ENCODE data around the gene VPS33B. TPM values are rescaled to one million over a fixed set of nuclear protein-coding genes. Genes with fewer than 3 reads are reported as not detected.

Gene VPS33B
- total RNA-seq, 2 experiments from 2014 or later, result 22.8 to 25.9 TPM

DNA sequence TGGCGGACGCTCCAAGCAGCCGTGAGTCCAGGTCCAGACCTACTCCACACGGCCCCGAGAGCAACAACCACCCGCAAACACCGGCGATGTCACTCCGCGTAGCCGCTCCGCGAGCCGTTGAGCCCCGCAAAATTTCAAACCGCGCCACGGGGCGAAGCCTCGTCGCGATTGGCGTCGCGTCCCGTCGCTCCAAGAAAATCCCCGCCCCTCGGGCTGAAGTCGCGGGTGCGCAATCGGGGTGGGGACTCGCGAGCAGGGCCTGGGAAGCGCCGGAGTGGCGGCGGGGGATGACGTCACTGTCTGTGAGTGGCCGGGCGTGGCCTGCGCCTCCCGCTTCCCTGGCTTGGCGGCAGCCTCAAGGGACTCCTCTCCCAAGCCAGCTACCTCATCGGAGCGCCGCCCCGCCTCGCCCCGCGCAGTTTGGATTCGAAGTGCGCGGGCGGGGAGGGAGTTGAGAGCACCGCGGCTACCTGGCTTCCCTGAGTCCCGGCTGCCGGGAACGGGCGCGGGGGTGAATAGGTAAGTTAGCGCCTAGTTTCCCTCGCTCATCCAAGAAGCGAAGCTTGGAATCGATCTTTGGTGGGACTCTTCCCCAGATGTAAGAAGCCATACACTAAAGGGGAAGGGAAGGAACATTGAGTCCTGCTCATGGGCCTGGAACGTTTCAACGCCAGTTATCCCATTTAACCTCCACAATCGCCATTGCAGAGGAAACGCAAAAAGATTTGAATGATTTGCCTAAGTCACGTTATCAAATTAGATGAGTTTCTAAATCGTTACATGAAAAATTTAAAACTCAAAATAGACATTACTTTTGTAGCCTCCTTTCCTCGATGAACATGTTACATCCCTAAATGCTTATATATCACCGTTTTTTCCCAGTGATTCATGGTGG is 27.7 kb downstream of the VPS33B start, which contains the start of gene PRC1:
Gene PRC1 (minus strand): TSS at position 119 of the 895 bp plus-strand sequence. CDS start 118 bp downstream, at position 1.
- intact Hi-C loops (cut with DNase I, micrococcal nuclease), result loop anchor here (1.0 to 5.0 kb wide), 5 partner anchors 28 to 334 kb away; partner anchors contain the start of genes UNC45A (in 2 of the 2) and VPS33B (in 2 of the 2)
- peak; percentile 99 for ATAC-seq
- Mint-ChIP-seq H3K27me3 (no peaks in the 10 kb centered on the region), H3K4me3 (peak within 1 kb of the TSS; percentile 99), H3K4me1 (peaks cover 19% of the 10 kb centered on the region), H3K27ac (peak within 1 kb of the TSS; percentile 100), H3K36me3 (ENCODE audit: low read depth) (peaks cover 35% of the 10 kb centered on the region), H3K9me3 (ENCODE audit: low read depth) (no peaks in the 10 kb centered on the region)
- DNase-seq, result peak; percentile 99
- ChIA-PET POLR2A (interaction anchor here (0.7 to 1.0 kb wide), 4 partner anchors 38 to 715 kb away, joined by 4 to 6 read pairs (median 4); partner anchors contain the start of genes HDDC3 and RCCD1), CTCF (interaction anchor here (0.7 to 1.2 kb wide), 5 partner anchors 12 to 92 kb away, joined by 3 to 4 read pairs (median 3); partner anchors contain the start of gene MAN2A2)

DNA sequence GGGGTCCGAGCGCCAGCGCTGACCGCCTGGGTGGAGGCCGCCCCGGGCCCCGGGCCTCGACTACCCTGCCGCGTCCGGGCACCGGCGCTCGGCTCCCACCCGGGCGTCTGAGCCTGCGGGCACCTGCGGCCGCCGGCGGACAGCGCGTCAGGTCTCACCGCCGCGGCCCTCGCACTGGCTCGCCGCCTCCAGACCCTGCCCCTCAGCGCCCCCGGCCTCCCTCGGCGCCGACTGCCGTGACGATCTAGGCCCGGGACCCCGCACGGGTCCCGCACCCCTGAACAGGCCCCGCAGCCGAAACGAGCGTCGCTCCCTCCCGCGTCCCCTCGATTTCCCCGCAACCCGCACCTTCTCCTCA is 28.4 kb downstream of the VPS33B start:
- POLR2A ChIA-PET, result interaction anchor here (0.9 to 1.0 kb wide), 3 partner anchors 38 to 62 kb away, joined by 4 to 6 read pairs (median 5); partner anchors contain the start of genes HDDC3 and RCCD1
- peak overlapping the region; percentile 100 for H3K27ac Mint-ChIP-seq
- intact Hi-C loops (cut with DNase I, micrococcal nuclease), result loop anchor here (1.0 to 5.0 kb wide), 5 partner anchors 28 to 333 kb away; partner anchors contain the start of genes UNC45A (in 2 of the 2) and VPS33B (in 2 of the 2)

DNA sequence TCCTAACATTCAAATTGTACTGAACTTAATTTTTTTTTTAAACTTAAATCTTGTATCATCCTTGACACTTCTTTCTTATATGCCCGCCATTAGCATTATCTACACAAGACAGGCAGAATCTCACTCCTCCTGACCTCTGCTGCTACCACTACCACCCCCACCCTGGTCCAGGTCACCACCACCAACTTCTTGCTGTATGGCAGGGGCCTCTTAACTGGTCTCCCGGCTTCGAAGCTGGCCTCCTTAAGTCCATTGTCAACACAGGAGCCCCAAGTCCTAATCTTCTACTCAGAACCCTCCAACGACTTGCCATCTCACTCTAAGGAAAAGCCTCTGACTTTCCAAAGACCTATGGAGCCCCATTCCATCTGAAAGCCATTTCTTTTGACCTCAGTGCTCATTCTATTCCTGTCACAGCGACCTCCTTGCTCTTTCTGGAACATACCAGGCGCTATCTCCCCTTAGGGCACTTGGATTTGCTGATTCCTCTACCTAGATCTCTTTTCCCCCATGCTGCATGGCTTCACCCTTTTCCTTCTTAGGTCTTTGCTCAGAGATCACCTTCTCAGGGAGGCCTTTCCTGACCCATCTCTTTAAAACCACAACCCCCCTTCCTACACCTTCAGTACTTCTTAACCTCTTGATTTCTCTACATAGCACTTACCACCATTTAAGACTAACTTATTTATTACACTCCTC is 30.7 kb downstream of the VPS33B start:
- intact Hi-C loops (cut with DNase I, micrococcal nuclease), result loop anchor here in 1 of 2 experiments (5.0 kb wide), 1 partner anchor 34 kb away; no protein-coding TSS in a partner anchor
- CTCF ChIA-PET, result no interaction called here
- no peak for ATAC-seq

More for the DNA sequence above, 28.4 kb downstream of the VPS33B start:
- no peak for DNase-seq
- Mint-ChIP-seq H3K27me3 (no peaks in the 10 kb centered on the region), H3K36me3 (ENCODE audit: low read depth) (peaks cover 31% of the 10 kb centered on the region), H3K9me3 (ENCODE audit: low read depth) (no peaks in the 10 kb centered on the region), H3K4me3 (peak overlapping the region; percentile 99), H3K4me1 (peaks cover 19% of the 10 kb centered on the region)
- CTCF ChIA-PET, result interaction anchor here (0.7 to 1.2 kb wide), 5 partner anchors 11 to 91 kb away, joined by 3 to 4 read pairs (median 3); partner anchors contain the start of gene MAN2A2
- ATAC-seq, result peak; percentile 7

DNA sequence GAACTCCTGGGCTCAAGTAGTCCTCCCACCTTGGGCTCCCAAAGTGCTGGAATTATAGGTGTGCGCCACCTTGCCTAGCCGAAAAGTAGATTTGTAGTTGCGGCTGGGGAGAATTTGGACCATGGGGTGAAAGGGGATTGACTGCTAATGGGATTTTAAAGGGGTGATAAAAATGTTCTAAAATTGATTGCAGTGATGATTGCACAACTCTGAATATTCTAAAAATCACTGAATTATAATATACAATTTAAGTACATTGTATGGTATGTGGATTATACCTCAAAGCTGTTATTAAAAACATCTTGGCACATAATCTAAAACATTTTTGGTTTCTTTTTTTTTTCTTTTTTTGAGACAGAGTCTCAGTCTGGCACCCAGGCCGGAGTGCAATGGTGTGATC is 31.9 kb downstream of the VPS33B start:
- ATAC-seq (no peak), DNase-seq (no peak)
- no peak overlapping the region for H3K4me3 Mint-ChIP-seq
- H3K36me3 Mint-ChIP-seq (ENCODE audit: low read depth), result peaks cover 18% of the 10 kb centered on the region
- no peaks in the 10 kb centered on the region for H3K9me3 Mint-ChIP-seq (ENCODE audit: low read depth)
- ChIA-PET POLR2A (interaction anchor here (1.5 kb wide), 1 partner anchor 38 kb away, joined by 3 read pairs; no protein-coding TSS in a partner anchor), CTCF (interaction anchor here (1.3 kb wide), 1 partner anchor 58 kb away, joined by 3 read pairs; the partner anchor contains the start of gene HDDC3)
- intact Hi-C loops (cut with DNase I, micrococcal nuclease), result loop anchor here in 1 of 2 experiments (5.0 kb wide), 1 partner anchor 33 kb away; no protein-coding TSS in a partner anchor
- H3K27ac Mint-ChIP-seq, result no peak overlapping the region
- no peaks in the 10 kb centered on the region for H3K27me3 Mint-ChIP-seq
- peaks cover 27% of the 10 kb centered on the region for H3K4me1 Mint-ChIP-seq

More for the DNA sequence above, 30.7 kb downstream of the VPS33B start:
- Mint-ChIP-seq H3K9me3 (ENCODE audit: low read depth) (no peaks in the 10 kb centered on the region), H3K27ac (no peak overlapping the region), H3K36me3 (ENCODE audit: low read depth) (peaks cover 18% of the 10 kb centered on the region), H3K4me3 (no peak overlapping the region), H3K4me1 (peaks cover 31% of the 10 kb centered on the region), H3K27me3 (no peaks in the 10 kb centered on the region)
- POLR2A ChIA-PET, result interaction anchor here (1.5 kb wide), 1 partner anchor 39 kb away, joined by 3 read pairs; no protein-coding TSS in a partner anchor
- DNase-seq, result no peak

DNA sequence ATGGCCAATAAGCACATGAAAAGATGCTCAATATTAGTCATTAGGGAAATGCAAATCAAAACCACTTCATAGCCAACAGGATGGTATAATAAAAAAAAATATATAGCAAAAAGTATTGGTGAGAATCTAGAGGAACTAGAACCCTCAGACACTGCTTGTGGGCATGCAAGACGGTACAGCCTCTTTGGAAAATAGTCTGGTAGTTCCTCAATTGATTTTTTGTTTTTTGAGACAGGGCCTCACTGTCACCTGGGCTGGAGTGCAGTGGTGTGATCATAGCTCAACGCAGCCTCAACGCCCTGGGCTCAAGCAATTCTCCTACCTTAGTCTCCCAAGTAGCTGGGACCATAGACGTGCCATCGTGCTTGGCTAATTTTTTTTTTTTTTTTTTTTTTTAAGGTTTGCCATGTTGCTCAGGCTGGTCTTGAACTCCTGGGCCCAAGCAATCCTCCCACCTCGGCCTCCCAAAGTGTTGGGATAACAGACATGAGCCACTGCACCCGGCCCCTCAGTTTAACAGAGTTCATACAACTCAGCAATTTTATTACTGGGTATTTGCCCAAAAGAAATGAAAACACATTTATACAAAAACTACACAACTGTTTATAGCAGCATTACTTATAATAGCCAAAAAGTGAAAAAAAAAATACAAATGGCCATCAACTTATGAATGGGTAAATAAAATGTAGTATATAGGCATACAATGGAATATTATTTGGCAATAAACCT is 33.2 kb downstream of the VPS33B start:
- POLR2A ChIA-PET, result no interaction called here
- H3K4me1 Mint-ChIP-seq, result peaks cover 24% of the 10 kb centered on the region
- CTCF ChIA-PET, result interaction anchor here (2.8 to 3.6 kb wide), 2 partner anchors 33 to 57 kb away, joined by 9 to 11 read pairs; partner anchors contain the start of gene HDDC3
- H3K27me3 Mint-ChIP-seq, result no peaks in the 10 kb centered on the region
- intact Hi-C loops (cut with DNase I, micrococcal nuclease), result no loop called here
- no peaks in the 10 kb centered on the region for H3K9me3 Mint-ChIP-seq (ENCODE audit: low read depth)
- ATAC-seq (no peak), DNase-seq (no peak)
- H3K27ac Mint-ChIP-seq, result no peak overlapping the region
- peaks cover 21% of the 10 kb centered on the region for H3K36me3 Mint-ChIP-seq (ENCODE audit: low read depth)
- H3K4me3 Mint-ChIP-seq, result no peak overlapping the region

DNA sequence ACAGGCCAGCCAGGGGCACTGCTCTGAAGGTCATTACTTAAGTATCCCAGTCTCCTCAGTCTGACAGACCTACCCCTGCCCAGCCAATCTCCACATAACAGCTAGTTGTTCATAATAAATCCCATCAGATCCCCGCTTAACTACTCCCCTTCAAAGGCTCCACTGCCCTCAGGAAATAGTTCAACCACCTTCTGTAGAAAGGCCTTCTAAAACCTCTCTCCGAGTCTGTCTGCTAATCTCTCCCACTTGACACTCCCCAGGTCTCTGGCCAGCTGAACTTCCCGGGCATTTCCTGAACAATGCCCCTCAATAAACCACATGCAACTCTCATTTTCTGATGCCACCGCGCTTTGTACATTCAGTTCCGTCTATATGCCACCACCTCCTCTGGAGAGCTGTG is 34.1 kb downstream of the VPS33B start:
- Mint-ChIP-seq H3K36me3 (ENCODE audit: low read depth) (peaks cover 27% of the 10 kb centered on the region), H3K4me1 (peaks cover 24% of the 10 kb centered on the region), H3K4me3 (no peak overlapping the region), H3K27ac (no peak overlapping the region), H3K9me3 (ENCODE audit: low read depth) (no peaks in the 10 kb centered on the region), H3K27me3 (no peaks in the 10 kb centered on the region)
- CTCF ChIA-PET, result interaction anchor here (0.9 to 3.6 kb wide), 4 partner anchors 32 to 56 kb away, joined by 3 to 11 read pairs (median 6); partner anchors contain the start of genes HDDC3 and UNC45A
- ATAC-seq, result no peak
- intact Hi-C loops (cut with DNase I, micrococcal nuclease), result no loop called here
- no peak for DNase-seq
- POLR2A ChIA-PET, result no interaction called here

DNA sequence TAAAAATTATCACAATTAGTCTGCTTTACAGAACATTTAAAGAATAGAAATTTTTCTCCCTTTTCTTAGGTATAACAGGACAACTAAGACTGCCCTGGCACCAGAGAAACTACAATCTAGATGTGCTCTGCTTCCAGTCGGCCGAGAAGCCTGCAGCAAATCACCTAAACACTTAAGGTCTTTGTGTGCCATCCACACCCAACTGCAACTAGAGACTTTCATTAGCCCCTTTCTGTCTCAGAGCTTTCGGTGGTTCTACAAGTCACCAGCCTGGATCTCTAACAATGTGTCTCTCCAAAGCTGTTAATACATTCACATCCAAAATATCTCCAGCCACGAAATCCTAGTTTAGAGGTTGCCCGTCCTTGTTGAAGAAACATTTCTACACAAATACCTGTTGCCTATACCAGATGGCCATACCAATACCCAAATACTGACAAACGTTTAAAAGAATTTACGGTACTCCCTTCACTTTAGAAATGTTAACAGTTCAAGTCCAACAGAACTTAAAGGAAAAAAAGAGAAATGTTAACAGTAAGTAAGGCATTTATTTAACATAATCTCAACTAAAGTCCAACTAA is 34.7 kb downstream of the VPS33B start:
- intact Hi-C loops (cut with DNase I, micrococcal nuclease), result no loop called here
- peaks cover 29% of the 10 kb centered on the region for H3K36me3 Mint-ChIP-seq (ENCODE audit: low read depth)
- no peak overlapping the region for H3K27ac Mint-ChIP-seq
- POLR2A ChIA-PET, result no interaction called here
- CTCF ChIA-PET, result interaction anchor here (0.9 to 3.6 kb wide), 4 partner anchors 31 to 55 kb away, joined by 3 to 11 read pairs (median 6); partner anchors contain the start of genes HDDC3 and UNC45A
- DNase-seq, result no peak
- no peaks in the 10 kb centered on the region for H3K9me3 Mint-ChIP-seq (ENCODE audit: low read depth)
- ATAC-seq, result no peak
- no peaks in the 10 kb centered on the region for H3K27me3 Mint-ChIP-seq
- no peak overlapping the region for H3K4me3 Mint-ChIP-seq
- H3K4me1 Mint-ChIP-seq, result peaks cover 28% of the 10 kb centered on the region

DNA sequence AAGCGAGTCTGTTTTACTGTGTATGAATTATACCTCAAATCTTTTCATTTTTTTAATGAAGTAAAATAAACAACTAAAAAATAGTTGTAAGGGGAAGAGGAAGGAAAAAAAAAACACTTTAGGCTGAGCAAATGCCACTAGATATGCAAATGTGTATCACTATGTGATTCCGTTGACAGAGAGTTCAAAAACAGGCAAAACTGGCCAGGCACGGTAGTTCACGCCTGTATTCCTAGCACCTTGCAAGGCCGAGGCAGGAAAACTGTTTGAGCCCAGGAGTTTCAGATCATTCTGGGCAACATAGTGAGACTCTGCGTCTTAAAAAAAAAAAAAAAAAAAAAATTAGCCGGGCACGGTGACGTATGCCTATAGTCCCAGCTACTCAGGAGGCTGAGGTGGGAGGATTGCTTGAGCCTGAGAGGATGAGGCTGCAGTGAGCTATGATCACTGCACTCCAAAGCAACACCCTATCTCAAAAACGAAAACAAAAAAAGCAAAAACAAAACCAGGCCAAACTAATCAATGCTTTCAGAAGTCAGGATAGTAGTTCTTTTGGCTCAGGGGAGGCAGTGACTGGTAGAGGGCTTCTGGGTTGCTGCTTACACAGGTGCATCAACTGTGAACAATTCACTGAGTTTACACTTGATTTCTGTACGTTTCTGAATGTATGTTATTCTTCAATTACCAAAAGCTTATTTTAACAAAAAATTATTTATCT is 35.4 kb downstream of the VPS33B start:
- Mint-ChIP-seq H3K4me1 (peaks cover 26% of the 10 kb centered on the region), H3K36me3 (ENCODE audit: low read depth) (peaks cover 31% of the 10 kb centered on the region), H3K9me3 (ENCODE audit: low read depth) (no peaks in the 10 kb centered on the region), H3K27ac (no peak overlapping the region), H3K27me3 (no peaks in the 10 kb centered on the region), H3K4me3 (no peak overlapping the region)
- ChIA-PET CTCF (interaction anchor here (1.1 to 3.6 kb wide), 6 partner anchors 28 to 84 kb away, joined by 4 to 11 read pairs (median 5); partner anchors contain the start of genes HDDC3, MAN2A2 and UNC45A), POLR2A (no interaction called here)
- no peak for DNase-seq
- intact Hi-C loops (cut with DNase I, micrococcal nuclease), result no loop called here
- ATAC-seq, result no peak

DNA sequence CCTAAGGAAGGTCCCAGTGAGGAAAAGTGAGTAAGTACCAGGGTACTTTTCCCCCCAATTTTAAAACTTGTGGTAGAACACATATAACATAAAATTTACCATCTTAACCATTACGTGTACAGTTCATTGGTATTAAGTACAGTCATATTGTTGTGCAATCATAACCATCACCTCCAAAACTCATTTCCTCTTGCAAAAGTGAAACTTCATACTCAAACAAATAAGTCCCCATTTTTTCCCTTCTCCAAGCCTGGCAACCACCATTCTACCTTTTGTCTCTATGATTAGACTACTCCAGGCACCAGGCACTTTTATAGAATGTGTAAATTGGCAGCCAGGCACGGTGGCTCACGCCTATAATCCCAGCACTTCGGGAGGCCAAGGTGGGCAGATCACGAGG is 40.3 kb downstream of the VPS33B start:
- ATAC-seq, result peak; percentile 57
- Mint-ChIP-seq H3K4me1 (peaks cover 11% of the 10 kb centered on the region), H3K27ac (peak overlapping the region; percentile 32), H3K27me3 (no peaks in the 10 kb centered on the region), H3K36me3 (ENCODE audit: low read depth) (peaks cover 62% of the 10 kb centered on the region), H3K4me3 (no peak overlapping the region), H3K9me3 (ENCODE audit: low read depth) (no peaks in the 10 kb centered on the region)
- POLR2A ChIA-PET, result no interaction called here
- intact Hi-C loops (cut with DNase I, micrococcal nuclease), result no loop called here
- DNase-seq, result no peak
- CTCF ChIA-PET, result interaction anchor here (0.8 to 1.9 kb wide), 3 partner anchors 16 to 49 kb away, joined by 3 to 6 read pairs (median 3); no protein-coding TSS in a partner anchor

Measured in activated CD4-positive, alpha-beta T cell treated with anti-CD3 and anti-CD28 coated beads for 36 hours (primary cell).